HepG2 (cell line): Measurements from ENCODE around the gene LILRB2. TPM values are rescaled to one million over a fixed set of nuclear protein-coding genes. Genes with fewer than 3 reads are reported as not detected.
A peak's percentile ranks its signal among the peaks of the same experiment; 100 is the strongest.

Experiments used
- FOXA1 ChIP-seq, 2 experiments: fragments of 450-650 bp in 1 of 2; sonication (generic) in 1 of 2; formaldehyde crosslinking in 1 of 2; IDR thresholded peaks; 2 replicates each; pipeline versions ENCODE4 v1.4.0 to v1.6.1; 2016 to 2020; ENCODE audit warnings: missing genetic modification reagents in 1 of 2
- MED8 ChIP-seq: sonication (generic); formaldehyde crosslinking; IDR thresholded peaks from 2 replicates; pipeline ENCODE4 v1.8.1; 2023; ENCODE audit warnings: mild to moderate bottlenecking, missing genetic modification reagents; ENCODE audit not compliant: insufficient replicate concordance
- MTA3 ChIP-seq: sonication (generic); formaldehyde crosslinking; IDR thresholded peaks from 2 replicates; pipeline ENCODE4 v1.4.0; 2020; ENCODE audit warnings: missing genetic modification reagents
- SMARCE1 ChIP-seq: fragments of 450-650 bp; IDR thresholded peaks from 2 replicates; pipeline ENCODE4 v1.6.1; 2017; ENCODE audit warnings: borderline replicate concordance
- SRY ChIP-seq: sonication (generic); formaldehyde crosslinking; IDR thresholded peaks from 2 replicates; pipeline ENCODE4 v1.8.0; 2022; ENCODE audit warnings: mild to moderate bottlenecking, missing genetic modification reagents
- TAF15 ChIP-seq: fragments of 200-400 bp; formaldehyde crosslinking; IDR thresholded peaks from one replicate; pipeline ENCODE4 v1.6.1; 2018; ENCODE audit warnings: mild to moderate bottlenecking, low read depth, low read length; ENCODE audit not compliant: poor library complexity, severe bottlenecking
- TMF1 ChIP-seq: sonication (generic); formaldehyde crosslinking; IDR thresholded peaks from 2 replicates; pipeline ENCODE4 v1.8.1; 2022; ENCODE audit warnings: low read depth, missing genetic modification reagents
- ZNF121 ChIP-seq: sonication (generic); formaldehyde crosslinking; IDR thresholded peaks from 2 replicates; pipeline ENCODE4 v1.5.0; 2020; ENCODE audit warnings: mild to moderate bottlenecking, missing genetic modification reagents
- ZNF124 ChIP-seq: sonication (generic); formaldehyde crosslinking; IDR thresholded peaks from 2 replicates; pipeline ENCODE4 v1.4.0; 2020; ENCODE audit warnings: missing genetic modification reagents
- ZNF296 ChIP-seq: sonication (generic); formaldehyde crosslinking; conservative IDR thresholded peaks from 2 replicates; pipeline ENCODE4 v1.5.0; 2020; ENCODE audit warnings: mild to moderate bottlenecking, missing genetic modification reagents
- ZNF3 ChIP-seq: IDR thresholded peaks from 2 replicates; pipeline ENCODE4 v1.7.0; 2017; ENCODE audit warnings: inconsistent platforms
- ZNF350 ChIP-seq: sonication (generic); formaldehyde crosslinking; IDR thresholded peaks from 2 replicates; pipeline ENCODE4 v1.4.0; 2020; ENCODE audit warnings: mild to moderate bottlenecking, low read depth, missing genetic modification reagents, borderline replicate concordance
- ZNF557 ChIP-seq: sonication (generic); formaldehyde crosslinking; IDR thresholded peaks from 2 replicates; pipeline ENCODE4 v1.4.0; 2020; ENCODE audit warnings: missing genetic modification reagents
- ZNF652 ChIP-seq: IDR thresholded peaks from 2 replicates; pipeline ENCODE4 v1.6.1; 2016; ENCODE audit warnings: low read depth, borderline replicate concordance
- ZNF772 ChIP-seq: sonication (generic); formaldehyde crosslinking; IDR thresholded peaks from 2 replicates; pipeline ENCODE4 v1.5.0; 2020; ENCODE audit warnings: mild to moderate bottlenecking, missing genetic modification reagents
- ZNF780A ChIP-seq: sonication (generic); formaldehyde crosslinking; IDR thresholded peaks from 2 replicates; pipeline ENCODE4 v1.8.0; 2022; ENCODE audit warnings: mild to moderate bottlenecking, missing genetic modification reagents, moderate library complexity
- polyA plus RNA-seq, 8 experiments: library from polyadenylated mRNA; depleted of rRNA in 3 of 8; stranded (reverse) in 7 of 8; unstranded in 1 of 8; fragments of >200 nt; fragmentation: Illumina TruSeq in 4 of 8; extraction: Trizol in 4 of 8; gene quantifications; 2 replicates each; pipeline versions ENCODE4 v1.2.1 to v1.2.3, GENCODE V29; 2011 to 2016; ENCODE audit warnings: low read depth in 4 of 8, missing spikeins in 1 of 8, mixed read lengths in 1 of 8; ENCODE audit not compliant: insufficient read depth in 1 of 8
- total RNA-seq, 5 experiments: library from RNA; depleted of rRNA; stranded (reverse); fragments of >200 nt; fragmentation: Illumina TruSeq; extraction: Trizol; gene quantifications; 2 replicates each; pipeline ENCODE4 v1.2.3, GENCODE V29; 2016; ENCODE audit warnings: low read depth in 1 of 5
- TF ChIP-seq, protein P1 (sequence below): sonication (generic); formaldehyde crosslinking; IDR thresholded peaks from 2 replicates; pipeline ENCODE4 v1.5.0; 2020; ENCODE audit warnings: mild to moderate bottlenecking, missing genetic modification reagents
- TF ChIP-seq, protein P2 (sequence below): sonication (generic); formaldehyde crosslinking; IDR thresholded peaks from 2 replicates; pipeline ENCODE4 v1.8.1; 2023; ENCODE audit warnings: mild to moderate bottlenecking, missing genetic modification reagents
- TF ChIP-seq, protein P3 (sequence below): sonication (generic); formaldehyde crosslinking; IDR thresholded peaks from 2 replicates; pipeline ENCODE4 v1.8.0; 2022; ENCODE audit warnings: mild to moderate bottlenecking, missing genetic modification reagents, moderate library complexity
- TF ChIP-seq, protein P4 (sequence below): sonication (generic); formaldehyde crosslinking; IDR thresholded peaks from 2 replicates; pipeline ENCODE4 v1.4.0; 2020; ENCODE audit warnings: mild to moderate bottlenecking, missing genetic modification reagents

The LILRB2 gene
- total and polyA plus RNA-seq, 2 of the 13 experiments (the other 11 are each of a cell fraction or from before 2014, with no cell fraction given), result not detected

GRCh38 chr19:54231077-54231931 lies 49.6 kb downstream of the LILRB2 start (continued):
- TF ChIP-seq FOXA1 (IDR thresholded peaks at IDR 0.05) (no peak), FOXA1 (CRISPR knock-in tag; IDR thresholded peaks at IDR 0.05) (no peak), ZNF3 (CRISPR knock-in tag) (no peak), ZNF296 (CRISPR knock-in tag) (no peak), ZNF350 (CRISPR knock-in tag) (peak; percentile 73; the same call in 1 of the 2 replicates), SMARCE1 (no peak), TMF1 (CRISPR knock-in tag) (no peak), ZNF121 (CRISPR knock-in tag) (no peak; the same call in 1 of the 2 replicates), TAF15 (no peak), SRY (CRISPR knock-in tag) (peak; percentile 35; the same call in 1 of the 2 replicates), ZNF772 (CRISPR knock-in tag) (0 out of 2 replicates have a peak, but pooled peaks have one; percentile 41), ZNF780A (CRISPR knock-in tag) (peak; percentile 57; the same call in 1 of the 2 replicates), ZNF652 (CRISPR knock-in tag) (no peak), MED8 (no peak), ZNF557 (CRISPR knock-in tag) (no peak), MTA3 (CRISPR knock-in tag) (no peak), ZNF124 (no peak)
- TF ChIP-seq, protein P1, sequence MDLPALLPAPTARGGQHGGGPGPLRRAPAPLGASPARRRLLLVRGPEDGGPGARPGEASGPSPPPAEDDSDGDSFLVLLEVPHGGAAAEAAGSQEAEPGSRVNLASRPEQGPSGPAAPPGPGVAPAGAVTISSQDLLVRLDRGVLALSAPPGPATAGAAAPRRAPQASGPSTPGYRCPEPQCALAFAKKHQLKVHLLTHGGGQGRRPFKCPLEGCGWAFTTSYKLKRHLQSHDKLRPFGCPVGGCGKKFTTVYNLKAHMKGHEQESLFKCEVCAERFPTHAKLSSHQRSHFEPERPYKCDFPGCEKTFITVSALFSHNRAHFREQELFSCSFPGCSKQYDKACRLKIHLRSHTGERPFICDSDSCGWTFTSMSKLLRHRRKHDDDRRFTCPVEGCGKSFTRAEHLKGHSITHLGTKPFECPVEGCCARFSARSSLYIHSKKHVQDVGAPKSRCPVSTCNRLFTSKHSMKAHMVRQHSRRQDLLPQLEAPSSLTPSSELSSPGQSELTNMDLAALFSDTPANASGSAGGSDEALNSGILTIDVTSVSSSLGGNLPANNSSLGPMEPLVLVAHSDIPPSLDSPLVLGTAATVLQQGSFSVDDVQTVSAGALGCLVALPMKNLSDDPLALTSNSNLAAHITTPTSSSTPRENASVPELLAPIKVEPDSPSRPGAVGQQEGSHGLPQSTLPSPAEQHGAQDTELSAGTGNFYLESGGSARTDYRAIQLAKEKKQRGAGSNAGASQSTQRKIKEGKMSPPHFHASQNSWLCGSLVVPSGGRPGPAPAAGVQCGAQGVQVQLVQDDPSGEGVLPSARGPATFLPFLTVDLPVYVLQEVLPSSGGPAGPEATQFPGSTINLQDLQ (CRISPR knock-in tag), result no peak
- TF ChIP-seq, protein P2, sequence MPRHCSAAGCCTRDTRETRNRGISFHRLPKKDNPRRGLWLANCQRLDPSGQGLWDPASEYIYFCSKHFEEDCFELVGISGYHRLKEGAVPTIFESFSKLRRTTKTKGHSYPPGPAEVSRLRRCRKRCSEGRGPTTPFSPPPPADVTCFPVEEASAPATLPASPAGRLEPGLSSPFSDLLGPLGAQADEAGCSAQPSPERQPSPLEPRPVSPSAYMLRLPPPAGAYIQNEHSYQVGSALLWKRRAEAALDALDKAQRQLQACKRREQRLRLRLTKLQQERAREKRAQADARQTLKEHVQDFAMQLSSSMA (CRISPR knock-in tag), result no peak
- TF ChIP-seq, protein P3, sequence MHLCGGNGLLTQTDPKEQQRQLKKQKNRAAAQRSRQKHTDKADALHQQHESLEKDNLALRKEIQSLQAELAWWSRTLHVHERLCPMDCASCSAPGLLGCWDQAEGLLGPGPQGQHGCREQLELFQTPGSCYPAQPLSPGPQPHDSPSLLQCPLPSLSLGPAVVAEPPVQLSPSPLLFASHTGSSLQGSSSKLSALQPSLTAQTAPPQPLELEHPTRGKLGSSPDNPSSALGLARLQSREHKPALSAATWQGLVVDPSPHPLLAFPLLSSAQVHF (CRISPR knock-in tag), result no peak
- TF ChIP-seq, protein P4, sequence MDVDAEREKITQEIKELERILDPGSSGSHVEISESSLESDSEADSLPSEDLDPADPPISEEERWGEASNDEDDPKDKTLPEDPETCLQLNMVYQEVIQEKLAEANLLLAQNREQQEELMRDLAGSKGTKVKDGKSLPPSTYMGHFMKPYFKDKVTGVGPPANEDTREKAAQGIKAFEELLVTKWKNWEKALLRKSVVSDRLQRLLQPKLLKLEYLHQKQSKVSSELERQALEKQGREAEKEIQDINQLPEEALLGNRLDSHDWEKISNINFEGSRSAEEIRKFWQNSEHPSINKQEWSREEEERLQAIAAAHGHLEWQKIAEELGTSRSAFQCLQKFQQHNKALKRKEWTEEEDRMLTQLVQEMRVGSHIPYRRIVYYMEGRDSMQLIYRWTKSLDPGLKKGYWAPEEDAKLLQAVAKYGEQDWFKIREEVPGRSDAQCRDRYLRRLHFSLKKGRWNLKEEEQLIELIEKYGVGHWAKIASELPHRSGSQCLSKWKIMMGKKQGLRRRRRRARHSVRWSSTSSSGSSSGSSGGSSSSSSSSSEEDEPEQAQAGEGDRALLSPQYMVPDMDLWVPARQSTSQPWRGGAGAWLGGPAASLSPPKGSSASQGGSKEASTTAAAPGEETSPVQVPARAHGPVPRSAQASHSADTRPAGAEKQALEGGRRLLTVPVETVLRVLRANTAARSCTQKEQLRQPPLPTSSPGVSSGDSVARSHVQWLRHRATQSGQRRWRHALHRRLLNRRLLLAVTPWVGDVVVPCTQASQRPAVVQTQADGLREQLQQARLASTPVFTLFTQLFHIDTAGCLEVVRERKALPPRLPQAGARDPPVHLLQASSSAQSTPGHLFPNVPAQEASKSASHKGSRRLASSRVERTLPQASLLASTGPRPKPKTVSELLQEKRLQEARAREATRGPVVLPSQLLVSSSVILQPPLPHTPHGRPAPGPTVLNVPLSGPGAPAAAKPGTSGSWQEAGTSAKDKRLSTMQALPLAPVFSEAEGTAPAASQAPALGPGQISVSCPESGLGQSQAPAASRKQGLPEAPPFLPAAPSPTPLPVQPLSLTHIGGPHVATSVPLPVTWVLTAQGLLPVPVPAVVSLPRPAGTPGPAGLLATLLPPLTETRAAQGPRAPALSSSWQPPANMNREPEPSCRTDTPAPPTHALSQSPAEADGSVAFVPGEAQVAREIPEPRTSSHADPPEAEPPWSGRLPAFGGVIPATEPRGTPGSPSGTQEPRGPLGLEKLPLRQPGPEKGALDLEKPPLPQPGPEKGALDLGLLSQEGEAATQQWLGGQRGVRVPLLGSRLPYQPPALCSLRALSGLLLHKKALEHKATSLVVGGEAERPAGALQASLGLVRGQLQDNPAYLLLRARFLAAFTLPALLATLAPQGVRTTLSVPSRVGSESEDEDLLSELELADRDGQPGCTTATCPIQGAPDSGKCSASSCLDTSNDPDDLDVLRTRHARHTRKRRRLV (CRISPR knock-in tag), result no peak
